Neural cell (in vitro differentiated cells): ENCODE data around the gene CACNA2D1.

ENCODE experiments used
- EP300 ChIP-seq: fragments of 450-650 bp; conservative IDR thresholded peaks from 2 replicates; pipeline ENCODE4 v1.6.1; 2014; ENCODE audit warnings: antibody characterized with exemption, mild to moderate bottlenecking, moderate library complexity; ENCODE audit not compliant: poor library complexity, severe bottlenecking
- EZH2 ChIP-seq: fragments of 200-600, 300-800 bp; shearing (Covaris generic), sonication (generic); IDR thresholded peaks from 2 replicates; pipeline ENCODE4 v1.6.1; 2014; ENCODE audit warnings: antibody characterized with exemption, low read length, borderline replicate concordance, mild to moderate bottlenecking; ENCODE audit not compliant: insufficient read depth, poor library complexity, severe bottlenecking
- MXI1 ChIP-seq: fragments of 450-650 bp; conservative IDR thresholded peaks from 2 replicates; pipeline ENCODE4 v1.6.1; 2014; ENCODE audit warnings: antibody characterized with exemption, mild to moderate bottlenecking; ENCODE audit not compliant: poor library complexity, severe bottlenecking
- POLR2AphosphoS5 ChIP-seq: IDR thresholded peaks from 2 replicates; pipeline ENCODE4 v1.6.1; 2012
- RAD21 ChIP-seq: fragments of 450-650 bp; conservative IDR thresholded peaks from 2 replicates; pipeline ENCODE4 v1.6.1; 2014; ENCODE audit warnings: antibody characterized with exemption, mild to moderate bottlenecking, moderate library complexity
- TAF1 ChIP-seq: IDR thresholded peaks from 2 replicates; pipeline ENCODE4 v1.6.1; 2012; ENCODE audit warnings: low read depth
- TF ChIP-seq, protein P1 (sequence below): fragments of 450-650 bp; IDR thresholded peaks from 2 replicates; pipeline ENCODE4 v1.5.1; 2014; ENCODE audit warnings: antibody characterized with exemption, mild to moderate bottlenecking, moderate library complexity; ENCODE audit not compliant: poor library complexity, severe bottlenecking
- TF ChIP-seq, protein P2 (sequence below): IDR thresholded peaks from 2 replicates; pipeline ENCODE4 v1.6.1; 2012; ENCODE audit warnings: borderline replicate concordance

- TF ChIP-seq TAF1 (no peak), EP300 (no peak), MXI1 (no peak), EZH2 (no peak), POLR2AphosphoS5 (peak; percentile 53), RAD21 (no peak)
- TF ChIP-seq, protein P1, sequence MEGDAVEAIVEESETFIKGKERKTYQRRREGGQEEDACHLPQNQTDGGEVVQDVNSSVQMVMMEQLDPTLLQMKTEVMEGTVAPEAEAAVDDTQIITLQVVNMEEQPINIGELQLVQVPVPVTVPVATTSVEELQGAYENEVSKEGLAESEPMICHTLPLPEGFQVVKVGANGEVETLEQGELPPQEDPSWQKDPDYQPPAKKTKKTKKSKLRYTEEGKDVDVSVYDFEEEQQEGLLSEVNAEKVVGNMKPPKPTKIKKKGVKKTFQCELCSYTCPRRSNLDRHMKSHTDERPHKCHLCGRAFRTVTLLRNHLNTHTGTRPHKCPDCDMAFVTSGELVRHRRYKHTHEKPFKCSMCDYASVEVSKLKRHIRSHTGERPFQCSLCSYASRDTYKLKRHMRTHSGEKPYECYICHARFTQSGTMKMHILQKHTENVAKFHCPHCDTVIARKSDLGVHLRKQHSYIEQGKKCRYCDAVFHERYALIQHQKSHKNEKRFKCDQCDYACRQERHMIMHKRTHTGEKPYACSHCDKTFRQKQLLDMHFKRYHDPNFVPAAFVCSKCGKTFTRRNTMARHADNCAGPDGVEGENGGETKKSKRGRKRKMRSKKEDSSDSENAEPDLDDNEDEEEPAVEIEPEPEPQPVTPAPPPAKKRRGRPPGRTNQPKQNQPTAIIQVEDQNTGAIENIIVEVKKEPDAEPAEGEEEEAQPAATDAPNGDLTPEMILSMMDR: no peak
- TF ChIP-seq, protein P2, sequence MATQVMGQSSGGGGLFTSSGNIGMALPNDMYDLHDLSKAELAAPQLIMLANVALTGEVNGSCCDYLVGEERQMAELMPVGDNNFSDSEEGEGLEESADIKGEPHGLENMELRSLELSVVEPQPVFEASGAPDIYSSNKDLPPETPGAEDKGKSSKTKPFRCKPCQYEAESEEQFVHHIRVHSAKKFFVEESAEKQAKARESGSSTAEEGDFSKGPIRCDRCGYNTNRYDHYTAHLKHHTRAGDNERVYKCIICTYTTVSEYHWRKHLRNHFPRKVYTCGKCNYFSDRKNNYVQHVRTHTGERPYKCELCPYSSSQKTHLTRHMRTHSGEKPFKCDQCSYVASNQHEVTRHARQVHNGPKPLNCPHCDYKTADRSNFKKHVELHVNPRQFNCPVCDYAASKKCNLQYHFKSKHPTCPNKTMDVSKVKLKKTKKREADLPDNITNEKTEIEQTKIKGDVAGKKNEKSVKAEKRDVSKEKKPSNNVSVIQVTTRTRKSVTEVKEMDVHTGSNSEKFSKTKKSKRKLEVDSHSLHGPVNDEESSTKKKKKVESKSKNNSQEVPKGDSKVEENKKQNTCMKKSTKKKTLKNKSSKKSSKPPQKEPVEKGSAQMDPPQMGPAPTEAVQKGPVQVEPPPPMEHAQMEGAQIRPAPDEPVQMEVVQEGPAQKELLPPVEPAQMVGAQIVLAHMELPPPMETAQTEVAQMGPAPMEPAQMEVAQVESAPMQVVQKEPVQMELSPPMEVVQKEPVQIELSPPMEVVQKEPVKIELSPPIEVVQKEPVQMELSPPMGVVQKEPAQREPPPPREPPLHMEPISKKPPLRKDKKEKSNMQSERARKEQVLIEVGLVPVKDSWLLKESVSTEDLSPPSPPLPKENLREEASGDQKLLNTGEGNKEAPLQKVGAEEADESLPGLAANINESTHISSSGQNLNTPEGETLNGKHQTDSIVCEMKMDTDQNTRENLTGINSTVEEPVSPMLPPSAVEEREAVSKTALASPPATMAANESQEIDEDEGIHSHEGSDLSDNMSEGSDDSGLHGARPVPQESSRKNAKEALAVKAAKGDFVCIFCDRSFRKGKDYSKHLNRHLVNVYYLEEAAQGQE: no peak
Observed at GRCh38 chr7:82319674-82320118, 123.9 kb downstream of the CACNA2D1 start.
